ENCODE measurements around the gene MYO9A.

DNA sequence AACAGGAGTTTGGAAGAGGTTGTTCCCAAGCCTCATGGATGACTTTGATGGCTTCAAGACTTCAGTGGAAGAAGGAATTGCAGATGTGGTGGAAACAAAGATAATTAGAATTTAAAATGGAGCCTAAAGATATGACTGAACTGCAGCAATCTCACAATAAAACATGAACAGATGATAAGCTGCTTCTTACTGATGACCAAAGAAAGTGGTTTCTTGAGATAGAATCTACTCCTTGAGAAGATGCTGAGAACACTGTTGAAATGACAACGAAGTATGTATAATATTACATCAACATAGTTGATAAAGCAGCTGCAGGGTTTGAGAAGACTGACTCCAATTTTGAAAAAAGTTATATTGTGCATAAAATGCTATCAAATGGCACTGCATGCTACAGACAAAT is 21.2 kb downstream of the MYO9A start:
- TF ChIP-seq, protein P1, sequence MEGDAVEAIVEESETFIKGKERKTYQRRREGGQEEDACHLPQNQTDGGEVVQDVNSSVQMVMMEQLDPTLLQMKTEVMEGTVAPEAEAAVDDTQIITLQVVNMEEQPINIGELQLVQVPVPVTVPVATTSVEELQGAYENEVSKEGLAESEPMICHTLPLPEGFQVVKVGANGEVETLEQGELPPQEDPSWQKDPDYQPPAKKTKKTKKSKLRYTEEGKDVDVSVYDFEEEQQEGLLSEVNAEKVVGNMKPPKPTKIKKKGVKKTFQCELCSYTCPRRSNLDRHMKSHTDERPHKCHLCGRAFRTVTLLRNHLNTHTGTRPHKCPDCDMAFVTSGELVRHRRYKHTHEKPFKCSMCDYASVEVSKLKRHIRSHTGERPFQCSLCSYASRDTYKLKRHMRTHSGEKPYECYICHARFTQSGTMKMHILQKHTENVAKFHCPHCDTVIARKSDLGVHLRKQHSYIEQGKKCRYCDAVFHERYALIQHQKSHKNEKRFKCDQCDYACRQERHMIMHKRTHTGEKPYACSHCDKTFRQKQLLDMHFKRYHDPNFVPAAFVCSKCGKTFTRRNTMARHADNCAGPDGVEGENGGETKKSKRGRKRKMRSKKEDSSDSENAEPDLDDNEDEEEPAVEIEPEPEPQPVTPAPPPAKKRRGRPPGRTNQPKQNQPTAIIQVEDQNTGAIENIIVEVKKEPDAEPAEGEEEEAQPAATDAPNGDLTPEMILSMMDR (IDR thresholded peaks at IDR 0.05): no peak
- TF ChIP-seq EZH2 (IDR thresholded peaks at IDR 0.05) (no peak), EZH2phosphoT487 (IDR thresholded peaks at IDR 0.05) (no peak)

Data from neural progenitor cell (in vitro differentiated cells).